Germinal center (tissue), 1 donor: Measurements from ENCODE around the gene TEX261.
"Not testable (repeated sequence)": the region's sequence is repeated elsewhere in the genome, so short reads cannot be mapped to it uniquely, and the experiment has no call there.

Source experiments
- DNase-seq: peaks from one replicate; pipeline ENCODE4 v3.0.0; 2012; ENCODE audit warnings: mixed read lengths, low spot score

The TEX261 gene

GRCh38 chr2:70994699-70995425, at the start of gene TEX261:
Gene TEX261 (minus strand): TSS chr2:70994873. CDS start chr2:70994757, 116 bp downstream.
- DNase-seq = peak; percentile 91

- DNase-seq = no peak
These were observed 49.1 kb upstream of the TEX261 start for GRCh38 chr2:71043531-71044407.

- no peak for DNase-seq
These were observed 47.6 kb upstream of the TEX261 start for GRCh38 chr2:71042287-71042686.

DNA sequence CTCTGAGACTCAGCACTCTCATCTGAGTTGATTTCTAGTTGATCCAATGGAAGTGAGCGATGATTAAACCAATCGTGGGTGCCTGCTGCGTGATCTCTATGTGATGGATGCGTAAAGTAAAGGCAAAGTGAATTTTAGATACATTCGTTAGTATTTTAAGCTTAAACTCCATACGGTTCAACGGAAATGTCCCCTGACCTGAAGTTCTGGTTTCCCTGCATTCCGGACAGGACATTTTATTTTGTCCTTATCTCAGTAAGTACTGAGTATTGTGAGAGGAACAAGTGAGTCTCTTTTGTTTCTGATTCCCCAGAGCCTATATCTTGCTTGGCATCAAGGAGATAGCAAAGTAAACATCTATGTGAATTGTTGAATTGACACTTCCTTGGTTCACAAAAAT, 41.6 kb upstream of the TEX261 start:
- not testable (repeated sequence) for DNase-seq

DNA sequence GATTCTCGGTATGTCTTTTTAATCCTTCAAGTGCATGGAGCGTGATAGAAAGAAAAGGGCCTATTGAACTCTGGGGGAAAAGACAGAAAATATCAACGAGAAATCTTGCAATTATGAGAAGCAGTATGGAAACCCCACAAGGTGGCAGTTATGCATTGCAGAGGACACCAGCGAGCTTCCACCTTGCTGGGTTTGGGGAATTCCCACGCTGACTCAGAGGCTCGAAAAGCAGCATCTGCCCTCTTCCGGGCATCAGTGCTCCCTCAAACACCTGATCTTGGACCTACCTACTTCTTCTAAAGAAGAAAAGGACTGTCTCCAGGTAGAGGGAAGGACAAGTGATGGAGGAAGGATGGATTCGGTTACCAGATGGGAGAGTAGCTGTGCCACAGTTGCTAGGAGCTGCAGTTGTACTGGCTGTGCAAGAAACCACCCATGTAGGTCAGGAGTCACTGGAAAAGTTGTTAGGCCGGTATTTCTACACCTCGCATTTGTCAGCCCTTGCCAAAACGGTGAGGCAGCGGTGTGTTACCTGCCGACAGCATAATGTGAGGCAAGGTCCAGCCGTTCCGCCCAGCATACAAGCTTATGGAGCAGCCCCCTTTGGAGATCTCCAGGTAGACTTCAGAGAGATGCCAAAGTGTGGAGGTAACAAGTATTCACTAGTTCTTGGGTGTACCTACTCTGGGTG, 29.0 kb upstream of the TEX261 start:
- DNase-seq = not testable (repeated sequence)

GRCh38 chr2:71021394-71021793, 26.7 kb upstream of the TEX261 start:
- not testable (repeated sequence) for DNase-seq

- not testable (repeated sequence) for DNase-seq
These were observed 25.3 kb upstream of the TEX261 start for GRCh38 chr2:71019989-71020388.

DNA sequence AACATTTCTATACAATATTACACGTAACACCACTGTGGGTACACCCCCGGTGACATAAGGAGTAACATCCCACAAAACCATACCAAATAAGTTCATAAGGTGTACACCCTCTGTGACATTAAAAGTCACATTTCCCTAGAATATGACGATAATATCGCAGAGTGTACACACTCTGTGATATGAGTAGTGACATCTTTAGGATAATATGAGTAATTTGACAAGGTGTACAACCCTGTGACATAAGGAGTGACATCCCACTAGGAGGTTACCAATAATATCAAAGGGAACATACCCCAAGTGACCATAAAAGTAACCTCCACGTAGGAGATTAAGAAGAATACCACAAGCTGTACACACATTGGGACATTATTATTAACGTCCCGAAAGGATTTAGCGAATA, 24.0 kb upstream of the TEX261 start:
- DNase-seq = no peak

- not testable (repeated sequence) for DNase-seq
These were observed 17.1 kb upstream of the TEX261 start for GRCh38 chr2:71011786-71012185.

DNA sequence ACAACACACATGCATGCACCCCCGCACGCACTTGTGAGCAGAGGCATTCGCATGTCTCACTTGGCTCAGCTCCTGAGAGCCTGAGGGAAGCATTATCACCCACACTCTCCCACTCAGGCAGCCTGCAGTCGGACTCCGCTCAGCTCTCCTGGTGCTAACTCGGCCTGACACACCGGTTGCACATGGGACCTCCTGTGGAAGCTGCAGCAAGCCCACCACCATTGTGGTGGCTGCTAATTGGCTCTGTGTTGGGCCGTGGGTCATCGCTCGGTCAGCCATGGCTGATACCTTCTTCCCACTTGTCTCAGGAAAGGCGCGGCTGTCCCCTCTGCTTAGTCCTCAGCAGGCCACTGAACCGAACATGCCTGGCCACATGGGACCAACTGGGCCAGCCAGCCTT, 13.7 kb upstream of the TEX261 start:
- DNase-seq = no peak

DNA sequence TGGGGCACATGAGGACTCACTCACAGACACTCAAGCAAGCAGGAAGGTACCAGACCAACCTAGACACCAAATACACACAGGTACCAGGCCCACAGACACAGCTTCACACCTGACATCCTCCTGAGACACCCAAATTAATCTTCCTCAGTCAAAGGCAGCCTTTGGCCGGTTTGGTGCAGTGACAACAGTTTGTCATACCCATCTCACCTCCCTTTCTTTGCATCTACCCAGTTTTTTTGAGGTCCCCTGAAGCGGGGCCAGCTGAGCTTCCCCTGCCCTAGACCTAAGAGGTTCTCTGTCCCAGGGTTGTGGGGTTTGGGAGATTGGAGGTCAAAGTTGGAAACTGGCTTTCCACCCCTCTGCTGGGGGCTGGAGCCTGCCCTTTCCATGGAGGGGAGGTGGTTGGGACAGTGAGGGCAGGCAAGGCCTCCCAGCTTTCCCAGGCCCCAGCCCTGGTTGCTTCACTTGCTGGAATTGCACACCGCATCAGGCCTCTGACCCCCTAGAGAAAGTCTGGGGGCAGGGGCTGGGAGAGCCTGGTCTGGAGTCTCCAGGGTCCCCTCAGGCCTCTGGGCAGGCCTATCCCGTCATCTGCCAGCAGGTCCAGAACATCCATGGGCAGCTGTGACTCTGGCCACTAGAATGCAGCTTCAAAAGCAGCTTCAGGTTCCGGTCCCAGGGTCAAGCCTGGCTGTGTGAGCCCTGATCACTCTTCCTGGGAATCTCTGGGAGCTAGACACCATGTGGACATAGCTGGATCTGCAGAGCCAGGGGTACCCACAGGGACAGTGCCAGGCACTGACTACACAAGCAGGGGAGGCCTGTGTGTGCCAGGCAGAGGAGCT, 12.5 kb upstream of the TEX261 start:
- no peak for DNase-seq

GRCh38 chr2:71006323-71006722, 11.7 kb upstream of the TEX261 start:
- no peak for DNase-seq

DNA sequence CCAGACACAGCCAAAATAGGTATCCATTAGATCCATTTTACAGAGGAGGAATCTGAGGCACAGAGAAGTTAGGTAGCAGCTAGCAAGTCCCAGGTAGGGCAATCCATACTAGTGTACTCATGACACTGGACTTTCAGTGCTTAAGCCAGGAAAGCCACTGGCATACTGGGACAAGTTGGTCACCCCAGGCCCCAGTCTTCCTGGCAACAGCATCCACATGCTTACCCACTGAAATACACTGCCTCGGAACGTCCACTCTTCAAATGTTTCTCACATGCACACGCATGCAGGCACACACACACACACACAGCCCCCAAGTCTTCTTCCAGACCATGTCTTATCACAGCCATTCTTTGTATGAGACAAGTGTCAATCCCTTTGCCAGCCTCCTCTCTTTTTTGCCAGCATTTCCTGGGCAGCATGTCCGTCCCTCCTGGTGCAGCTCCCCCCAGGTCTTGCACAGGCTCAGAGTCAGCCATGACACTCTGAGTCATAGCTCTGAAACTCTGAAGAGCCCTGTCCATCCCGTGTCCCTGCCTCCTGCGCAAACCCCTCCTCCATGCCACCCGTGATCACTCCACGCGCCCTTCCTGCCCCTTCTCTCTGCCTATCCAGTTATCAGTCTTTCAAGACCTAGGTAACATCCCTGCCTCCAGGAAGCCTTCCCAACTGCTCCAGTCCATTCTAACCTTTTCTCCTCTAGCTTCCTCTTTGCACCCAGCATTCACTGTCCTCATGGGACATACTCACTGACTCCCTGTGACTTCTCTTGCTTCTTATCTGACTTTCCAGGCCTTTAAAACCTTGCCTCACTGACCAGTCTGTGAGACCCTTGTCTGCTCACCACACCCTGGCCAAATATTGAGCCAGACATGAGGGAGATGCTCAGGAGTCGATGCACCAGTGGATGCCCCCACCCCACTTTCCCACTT, 10.9 kb upstream of the TEX261 start:
- DNase-seq = no peak

GRCh38 chr2:71004857-71005256, 10.2 kb upstream of the TEX261 start:
- DNase-seq = no peak

- DNase-seq = no peak
These were observed 9.5 kb upstream of the TEX261 start for GRCh38 chr2:71003966-71004755.

GRCh38 chr2:71003396-71003795, 8.7 kb upstream of the TEX261 start:
- DNase-seq = no peak

DNA sequence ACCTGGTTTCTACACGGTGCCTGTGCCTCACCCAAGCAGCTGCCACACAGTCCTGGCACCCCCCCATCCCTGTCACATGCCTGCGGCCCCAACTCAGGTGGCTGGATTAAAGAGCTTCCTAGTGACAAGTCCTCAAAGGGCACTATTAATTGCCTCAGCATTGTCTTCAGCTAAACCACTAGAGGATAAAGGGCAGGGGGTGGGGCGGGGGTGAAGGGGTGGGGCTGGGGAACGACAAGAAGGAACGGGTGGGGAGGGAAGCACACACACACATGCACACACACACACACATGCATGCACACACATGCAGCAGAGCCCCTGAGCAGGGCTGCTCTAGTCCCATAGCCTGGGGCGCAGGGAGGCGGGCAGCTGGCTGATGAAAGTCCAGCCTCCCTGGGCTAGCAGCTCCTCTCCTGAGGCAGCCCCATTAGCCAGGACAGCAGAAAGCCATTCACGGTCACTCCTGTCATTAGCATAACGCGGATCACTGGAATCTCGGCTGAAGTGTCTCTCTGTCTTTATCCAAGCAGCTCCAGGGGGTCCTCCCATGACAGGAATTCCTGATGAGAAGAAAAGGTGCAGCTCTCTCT, 7.4 kb upstream of the TEX261 start:
- DNase-seq = no peak

- DNase-seq = peak; percentile 1
These were observed 6.9 kb upstream of the TEX261 start for GRCh38 chr2:71001592-71001927.

DNA sequence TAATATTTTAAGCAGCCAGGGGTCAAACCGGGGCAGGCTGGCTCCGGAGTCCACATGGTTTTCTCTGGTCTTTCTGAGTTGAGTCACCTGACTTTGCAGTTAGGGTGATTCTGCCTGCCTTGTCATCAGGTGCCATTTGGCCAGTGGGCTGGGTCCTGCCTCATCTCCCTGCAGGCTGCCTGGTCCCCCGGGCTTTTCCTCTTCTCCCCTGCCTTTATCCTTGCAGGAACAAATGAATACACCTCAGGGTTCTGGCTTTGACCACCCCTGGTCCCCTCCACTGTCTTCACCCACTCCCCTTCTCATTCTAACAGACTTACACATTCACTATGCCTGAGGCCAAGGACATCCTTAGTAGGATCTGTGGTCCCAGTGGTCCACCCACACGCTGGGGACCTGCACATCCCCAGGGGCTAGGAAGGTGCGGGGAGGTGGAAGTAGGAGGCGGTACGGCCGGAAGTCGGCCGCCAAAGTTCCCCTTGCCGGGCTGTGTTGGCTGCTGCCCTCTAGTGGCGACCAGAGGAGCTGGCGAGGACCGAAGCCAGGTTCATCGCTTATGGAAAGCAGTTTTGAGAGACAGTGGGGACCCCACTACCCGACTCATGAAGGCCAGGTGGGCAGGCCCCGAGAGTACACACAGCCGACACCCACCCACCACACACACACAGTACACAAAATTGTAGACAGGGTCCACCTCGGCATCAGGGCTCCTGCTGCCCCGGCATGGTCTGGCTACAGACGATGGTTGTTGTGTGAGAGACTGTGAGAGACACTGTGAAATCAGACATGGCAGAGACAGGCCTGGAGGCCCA, 6.3 kb upstream of the TEX261 start:
- DNase-seq = peak; percentile 78
